Endothelial cell of umbilical vein (primary cell): ENCODE data around the gene ANKDD1A.

Experiments
- EZH2 ChIP-seq: IDR thresholded peaks from 2 replicates; pipeline ENCODE4 v1.6.1; 2012; ENCODE audit warnings: borderline replicate concordance, low read depth, mild to moderate bottlenecking, moderate library complexity, low read length, inconsistent platforms; ENCODE audit not compliant: severe bottlenecking
- POLR2A ChIP-seq: IDR thresholded peaks from 2 replicates; pipeline ENCODE4 v1.6.1; 2012; ENCODE audit warnings: low read depth, mild to moderate bottlenecking, control low read depth, low read length
- TF ChIP-seq, protein P1 (sequence below), 2 donors: IDR thresholded peaks; 1 replicate in 1 of 2; 2 replicates in 1 of 2; pipeline ENCODE4 v1.5.1; 2011; ENCODE audit warnings: low read length in 2 of 2, mild to moderate bottlenecking in 2 of 2, moderate library complexity in 2 of 2, control low read depth in 1 of 2, inconsistent platforms in 1 of 2, low read depth in 1 of 2; ENCODE audit not compliant: insufficient read depth in 1 of 2; ENCODE audit errors: extremely low read depth in 1 of 2

DNA sequence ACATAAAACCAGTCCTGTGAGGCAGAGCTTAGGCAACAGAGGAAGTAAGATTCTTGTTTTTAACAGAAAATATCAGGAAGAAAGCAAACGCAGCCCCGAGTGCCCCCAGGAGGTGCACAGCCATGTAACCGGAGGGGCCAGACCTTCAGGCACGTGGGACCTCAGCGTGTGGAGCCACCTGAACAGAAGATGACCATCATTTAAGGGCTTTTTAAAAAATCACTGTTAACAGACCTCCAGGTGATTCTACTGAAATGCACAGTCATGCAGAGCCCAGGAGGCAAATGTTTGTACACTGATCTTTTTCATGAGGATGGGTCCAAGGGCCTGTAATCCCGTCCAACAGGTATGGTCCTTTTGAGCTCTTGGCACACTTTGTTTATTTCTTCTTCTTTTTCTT lies 39.2 kb downstream of the ANKDD1A start:
- TF ChIP-seq POLR2A (no peak), EZH2 (no peak)
- TF ChIP-seq, protein P1, sequence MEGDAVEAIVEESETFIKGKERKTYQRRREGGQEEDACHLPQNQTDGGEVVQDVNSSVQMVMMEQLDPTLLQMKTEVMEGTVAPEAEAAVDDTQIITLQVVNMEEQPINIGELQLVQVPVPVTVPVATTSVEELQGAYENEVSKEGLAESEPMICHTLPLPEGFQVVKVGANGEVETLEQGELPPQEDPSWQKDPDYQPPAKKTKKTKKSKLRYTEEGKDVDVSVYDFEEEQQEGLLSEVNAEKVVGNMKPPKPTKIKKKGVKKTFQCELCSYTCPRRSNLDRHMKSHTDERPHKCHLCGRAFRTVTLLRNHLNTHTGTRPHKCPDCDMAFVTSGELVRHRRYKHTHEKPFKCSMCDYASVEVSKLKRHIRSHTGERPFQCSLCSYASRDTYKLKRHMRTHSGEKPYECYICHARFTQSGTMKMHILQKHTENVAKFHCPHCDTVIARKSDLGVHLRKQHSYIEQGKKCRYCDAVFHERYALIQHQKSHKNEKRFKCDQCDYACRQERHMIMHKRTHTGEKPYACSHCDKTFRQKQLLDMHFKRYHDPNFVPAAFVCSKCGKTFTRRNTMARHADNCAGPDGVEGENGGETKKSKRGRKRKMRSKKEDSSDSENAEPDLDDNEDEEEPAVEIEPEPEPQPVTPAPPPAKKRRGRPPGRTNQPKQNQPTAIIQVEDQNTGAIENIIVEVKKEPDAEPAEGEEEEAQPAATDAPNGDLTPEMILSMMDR (IDR thresholded peaks at IDR 0.05; ENCODE audit: extremely low read depth in 1 of 2, insufficient read depth in 1 of 2, low read depth in 1 of 2, low read length in 2 of 2), result no peak
